GM23338 (cell line): ENCODE measurements around the gene TMEM219. TPM values are rescaled to one million over a fixed set of nuclear protein-coding genes. Genes with fewer than 3 reads are reported as not detected.

ENCODE experiments used
- ATAC-seq: fragments of 200-7000 bp; cut with Tn5 transposase; 3 replicates; pipeline ENCODE4 v1.9.1; 2020
- DNase-seq: peaks from one replicate; pipeline ENCODE4 v3.0.0-alpha.2; 2015; ENCODE audit warnings: low spot score
- H2AFZ ChIP-seq: fragments of 200-600 bp; sonication (generic); 2 replicates; pipeline ENCODE4 v1.8.0; 2016; ENCODE audit warnings: antibody characterized with exemption, mild to moderate bottlenecking, moderate library complexity
- H3F3A ChIP-seq: fragments of 200-600 bp; sonication (generic); replicated peaks from 2 replicates; pipeline ENCODE4 v1.8.0; 2017; ENCODE audit warnings: antibody characterized with exemption, mixed run types, low read depth
- H3K27ac ChIP-seq: fragments of 200-600 bp; sonication (generic); 2 replicates; pipeline ENCODE4 v1.6.1; 2016; ENCODE audit warnings: low read depth
- H3K27me3 ChIP-seq: fragments of 200-600 bp; sonication (generic); 2 replicates; pipeline ENCODE4 v1.8.0; 2016; ENCODE audit warnings: mild to moderate bottlenecking, mixed run types, moderate library complexity; ENCODE audit not compliant: insufficient read depth
- H3K36me3 ChIP-seq: fragments of 200-600 bp; sonication (generic); 2 replicates; pipeline ENCODE4 v1.8.0; 2016; ENCODE audit warnings: mild to moderate bottlenecking; ENCODE audit not compliant: insufficient read depth
- H3K4me1 ChIP-seq: fragments of 200-600 bp; sonication (generic); 2 replicates; pipeline ENCODE4 v1.8.0; 2016; ENCODE audit warnings: mild to moderate bottlenecking, moderate library complexity; ENCODE audit not compliant: insufficient read depth
- H3K4me2 ChIP-seq: fragments of 200-600 bp; sonication (generic); 2 replicates; pipeline ENCODE4 v1.7.1; 2017; ENCODE audit warnings: mixed run types
- H3K4me3 ChIP-seq: fragments of 200-600 bp; sonication (generic); 2 replicates; pipeline ENCODE4 v1.6.1; 2016; ENCODE audit warnings: mixed run types
- H3K79me2 ChIP-seq: fragments of 200-600 bp; sonication (generic); replicated peaks from 2 replicates; pipeline ENCODE4 v1.8.0; 2017; ENCODE audit warnings: mild to moderate bottlenecking; ENCODE audit not compliant: insufficient read depth
- H3K9me2 ChIP-seq: fragments of 200-600 bp; sonication (generic); 2 replicates; pipeline ENCODE4 v1.8.0; 2017; ENCODE audit not compliant: insufficient read depth
- H4K20me1 ChIP-seq: fragments of 200-600 bp; sonication (generic); replicated peaks from 2 replicates; pipeline ENCODE4 v1.8.0; 2017; ENCODE audit warnings: mild to moderate bottlenecking; ENCODE audit not compliant: insufficient read depth
- H3K27ac Mint-ChIP-seq: 2 replicates; pipeline ENCODE4 v1.8.0; 2020; ENCODE audit warnings: inconsistent platforms, mild to moderate bottlenecking, moderate library complexity, mixed read lengths
- H3K27me3 Mint-ChIP-seq: 3 replicates; pipeline ENCODE4 v1.8.0; 2022; ENCODE audit warnings: low read depth, mild to moderate bottlenecking, moderate library complexity, mixed read lengths, inconsistent platforms; ENCODE audit not compliant: insufficient read depth, poor library complexity
- H3K36me3 Mint-ChIP-seq: 3 replicates; pipeline ENCODE4 v1.8.0; 2021; ENCODE audit warnings: low read depth, mild to moderate bottlenecking, inconsistent platforms, moderate library complexity, mixed read lengths
- H3K4me1 Mint-ChIP-seq: 3 replicates; pipeline ENCODE4 v1.8.0; 2020; ENCODE audit warnings: mild to moderate bottlenecking, inconsistent platforms, mixed read lengths
- H3K4me3 Mint-ChIP-seq: 3 replicates; pipeline ENCODE4 v1.8.0; 2021; ENCODE audit warnings: moderate library complexity, mild to moderate bottlenecking, inconsistent platforms, mixed read lengths
- H3K9me3 Mint-ChIP-seq: 3 replicates; pipeline ENCODE4 v1.8.0; 2020; ENCODE audit warnings: moderate library complexity, mild to moderate bottlenecking, inconsistent platforms, mixed read lengths
- CREB1 ChIP-seq: fragments of 250-450 bp; sonication (Bioruptor Pico); IDR thresholded peaks from 2 replicates; pipeline ENCODE4 v1.5.0; 2020; ENCODE audit warnings: low read depth, mild to moderate bottlenecking, moderate library complexity
- NANOG ChIP-seq: IDR thresholded peaks from 2 replicates; pipeline ENCODE4 v1.6.1; 2016; ENCODE audit warnings: antibody characterized with exemption, borderline replicate concordance
- POLR2AphosphoS5 ChIP-seq: IDR thresholded peaks from 2 replicates; pipeline ENCODE4 v1.6.1; 2016; ENCODE audit warnings: antibody characterized with exemption, low read depth
- ZNF114 ChIP-seq: fragments of 250-450 bp; sonication (Bioruptor Pico); IDR thresholded peaks from 2 replicates; pipeline ENCODE4 v1.5.0; 2020; ENCODE audit warnings: mild to moderate bottlenecking, moderate library complexity
- polyA plus RNA-seq: library from polyadenylated mRNA; unstranded; fragments of >200 nt; fragmentation: Nextera tagmentation; extraction: Ambion mirVana; gene quantifications from 2 replicates; pipeline ENCODE4 v1.2.1, GENCODE V29; 2016
- total RNA-seq: library from RNA; depleted of rRNA; stranded (reverse); fragments of >200 nt; shearing (Covaris generic); gene quantifications from 2 replicates; pipeline ENCODE4 v1.2.3, GENCODE V29; 2014
- TF ChIP-seq, protein P1 (sequence below): IDR thresholded peaks from one replicate; pipeline ENCODE4 v1.6.1; 2018; ENCODE audit warnings: antibody characterized with exemption; ENCODE audit not compliant: unreplicated experiment
- TF ChIP-seq, protein P2 (sequence below): IDR thresholded peaks from 2 replicates; pipeline ENCODE4 v1.6.1; 2016; ENCODE audit warnings: antibody characterized with exemption
- TF ChIP-seq, protein P3 (sequence below): fragments of 250-450 bp; sonication (Bioruptor Pico); IDR thresholded peaks from 2 replicates; pipeline ENCODE4 v1.5.0; 2020; ENCODE audit warnings: mild to moderate bottlenecking, moderate library complexity

The TMEM219 gene
- total and polyA plus RNA-seq, 2 experiments from 2014 or later = 50.0 to 82.3 TPM

DNA sequence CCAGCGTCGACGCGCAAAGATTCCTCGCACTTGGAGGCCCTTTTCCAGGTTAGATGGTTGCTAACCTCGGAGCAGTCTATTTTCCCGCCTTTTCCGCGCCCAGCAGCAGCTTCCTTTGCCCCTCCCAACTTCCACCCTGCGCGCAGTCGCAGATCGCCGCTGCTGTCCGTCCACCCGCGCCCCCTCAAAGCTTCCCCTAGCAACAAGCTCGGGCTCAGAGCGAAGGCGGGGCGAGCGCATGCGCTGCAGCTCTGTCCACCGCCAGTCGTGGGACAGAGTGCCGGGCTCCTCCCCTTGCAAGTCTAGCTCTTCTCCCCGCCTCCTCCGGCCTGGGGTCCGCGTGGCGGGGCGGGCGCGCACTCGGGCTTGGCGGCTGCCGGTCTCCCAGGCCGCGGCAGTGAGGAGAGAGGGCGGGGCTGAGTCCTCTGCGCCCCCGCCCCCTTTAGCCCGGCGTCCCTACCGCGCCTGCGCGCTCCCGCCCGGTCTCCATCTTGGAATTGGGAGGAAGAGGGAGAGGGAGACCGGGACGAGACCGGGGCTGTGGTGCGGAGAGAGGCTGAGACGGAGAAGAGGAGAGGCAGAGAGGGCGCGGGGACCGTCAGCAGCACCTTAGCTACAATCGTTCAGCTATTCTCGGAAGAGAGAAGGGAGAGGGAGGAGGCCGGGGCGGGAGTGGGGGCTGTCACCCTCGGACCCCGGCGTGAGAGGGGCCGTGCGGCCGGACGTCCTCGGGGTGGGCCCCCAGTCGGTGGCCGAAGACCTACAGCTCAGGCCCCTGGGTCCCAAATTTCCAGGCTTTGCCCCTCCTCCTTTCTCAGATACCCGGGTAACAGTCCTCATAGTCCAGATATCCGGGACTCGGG lies 11.7 kb downstream of the TMEM219 start, which contains the start of gene TAOK2:
TAOK2 (plus strand) TSS at position 485 of the 863 bp plus-strand sequence. CDS start 3,905 bp downstream, outside the sequence.
- H3K36me3 Mint-ChIP-seq = peaks cover 40% of the 10 kb centered on the region
- H3K4me3 ChIP-seq = peak within 1 kb of the TSS; percentile 98
- H3K4me2 ChIP-seq = peak within 1 kb of the TSS; percentile 100
- peak within 1 kb of the TSS; percentile 92 for H3K27ac Mint-ChIP-seq
- H3F3A ChIP-seq = peaks cover 23% of the 10 kb centered on the region; the same call in 1 of the 2 replicates
- peaks cover 4% of the 10 kb centered on the region; the same call in 1 of the 2 replicates for H3K9me2 ChIP-seq
- H3K4me1 Mint-ChIP-seq = peaks cover 29% of the 10 kb centered on the region
- peaks cover 16% of the 10 kb centered on the region for H3K27me3 ChIP-seq
- peaks cover 27% of the 10 kb centered on the region for H3K4me1 ChIP-seq
- peak within 1 kb of the TSS; percentile 84 for H2AFZ ChIP-seq
- peaks cover 13% of the 10 kb centered on the region for H3K36me3 ChIP-seq
- DNase-seq (peak; percentile 99), ATAC-seq (peak; percentile 95)
- H3K27me3 Mint-ChIP-seq = peaks cover 18% of the 10 kb centered on the region
- H3K79me2 ChIP-seq = peaks cover 37% of the 10 kb centered on the region
- TF ChIP-seq CREB1 (peak; percentile 22; the same call in 1 of the 2 replicates), NANOG (no peak), POLR2AphosphoS5 (peak; percentile 96)
- TF ChIP-seq, protein P1, sequence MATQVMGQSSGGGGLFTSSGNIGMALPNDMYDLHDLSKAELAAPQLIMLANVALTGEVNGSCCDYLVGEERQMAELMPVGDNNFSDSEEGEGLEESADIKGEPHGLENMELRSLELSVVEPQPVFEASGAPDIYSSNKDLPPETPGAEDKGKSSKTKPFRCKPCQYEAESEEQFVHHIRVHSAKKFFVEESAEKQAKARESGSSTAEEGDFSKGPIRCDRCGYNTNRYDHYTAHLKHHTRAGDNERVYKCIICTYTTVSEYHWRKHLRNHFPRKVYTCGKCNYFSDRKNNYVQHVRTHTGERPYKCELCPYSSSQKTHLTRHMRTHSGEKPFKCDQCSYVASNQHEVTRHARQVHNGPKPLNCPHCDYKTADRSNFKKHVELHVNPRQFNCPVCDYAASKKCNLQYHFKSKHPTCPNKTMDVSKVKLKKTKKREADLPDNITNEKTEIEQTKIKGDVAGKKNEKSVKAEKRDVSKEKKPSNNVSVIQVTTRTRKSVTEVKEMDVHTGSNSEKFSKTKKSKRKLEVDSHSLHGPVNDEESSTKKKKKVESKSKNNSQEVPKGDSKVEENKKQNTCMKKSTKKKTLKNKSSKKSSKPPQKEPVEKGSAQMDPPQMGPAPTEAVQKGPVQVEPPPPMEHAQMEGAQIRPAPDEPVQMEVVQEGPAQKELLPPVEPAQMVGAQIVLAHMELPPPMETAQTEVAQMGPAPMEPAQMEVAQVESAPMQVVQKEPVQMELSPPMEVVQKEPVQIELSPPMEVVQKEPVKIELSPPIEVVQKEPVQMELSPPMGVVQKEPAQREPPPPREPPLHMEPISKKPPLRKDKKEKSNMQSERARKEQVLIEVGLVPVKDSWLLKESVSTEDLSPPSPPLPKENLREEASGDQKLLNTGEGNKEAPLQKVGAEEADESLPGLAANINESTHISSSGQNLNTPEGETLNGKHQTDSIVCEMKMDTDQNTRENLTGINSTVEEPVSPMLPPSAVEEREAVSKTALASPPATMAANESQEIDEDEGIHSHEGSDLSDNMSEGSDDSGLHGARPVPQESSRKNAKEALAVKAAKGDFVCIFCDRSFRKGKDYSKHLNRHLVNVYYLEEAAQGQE = no peak
- TF ChIP-seq, protein P2, sequence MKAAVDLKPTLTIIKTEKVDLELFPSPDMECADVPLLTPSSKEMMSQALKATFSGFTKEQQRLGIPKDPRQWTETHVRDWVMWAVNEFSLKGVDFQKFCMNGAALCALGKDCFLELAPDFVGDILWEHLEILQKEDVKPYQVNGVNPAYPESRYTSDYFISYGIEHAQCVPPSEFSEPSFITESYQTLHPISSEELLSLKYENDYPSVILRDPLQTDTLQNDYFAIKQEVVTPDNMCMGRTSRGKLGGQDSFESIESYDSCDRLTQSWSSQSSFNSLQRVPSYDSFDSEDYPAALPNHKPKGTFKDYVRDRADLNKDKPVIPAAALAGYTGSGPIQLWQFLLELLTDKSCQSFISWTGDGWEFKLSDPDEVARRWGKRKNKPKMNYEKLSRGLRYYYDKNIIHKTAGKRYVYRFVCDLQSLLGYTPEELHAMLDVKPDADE = peak; percentile 51
- H3K4me3 Mint-ChIP-seq = peak within 1 kb of the TSS; percentile 97
- peaks cover 17% of the 10 kb centered on the region for H4K20me1 ChIP-seq
- peaks cover 21% of the 10 kb centered on the region for H3K9me3 Mint-ChIP-seq
- peak within 1 kb of the TSS; percentile 74 for H3K27ac ChIP-seq

DNA sequence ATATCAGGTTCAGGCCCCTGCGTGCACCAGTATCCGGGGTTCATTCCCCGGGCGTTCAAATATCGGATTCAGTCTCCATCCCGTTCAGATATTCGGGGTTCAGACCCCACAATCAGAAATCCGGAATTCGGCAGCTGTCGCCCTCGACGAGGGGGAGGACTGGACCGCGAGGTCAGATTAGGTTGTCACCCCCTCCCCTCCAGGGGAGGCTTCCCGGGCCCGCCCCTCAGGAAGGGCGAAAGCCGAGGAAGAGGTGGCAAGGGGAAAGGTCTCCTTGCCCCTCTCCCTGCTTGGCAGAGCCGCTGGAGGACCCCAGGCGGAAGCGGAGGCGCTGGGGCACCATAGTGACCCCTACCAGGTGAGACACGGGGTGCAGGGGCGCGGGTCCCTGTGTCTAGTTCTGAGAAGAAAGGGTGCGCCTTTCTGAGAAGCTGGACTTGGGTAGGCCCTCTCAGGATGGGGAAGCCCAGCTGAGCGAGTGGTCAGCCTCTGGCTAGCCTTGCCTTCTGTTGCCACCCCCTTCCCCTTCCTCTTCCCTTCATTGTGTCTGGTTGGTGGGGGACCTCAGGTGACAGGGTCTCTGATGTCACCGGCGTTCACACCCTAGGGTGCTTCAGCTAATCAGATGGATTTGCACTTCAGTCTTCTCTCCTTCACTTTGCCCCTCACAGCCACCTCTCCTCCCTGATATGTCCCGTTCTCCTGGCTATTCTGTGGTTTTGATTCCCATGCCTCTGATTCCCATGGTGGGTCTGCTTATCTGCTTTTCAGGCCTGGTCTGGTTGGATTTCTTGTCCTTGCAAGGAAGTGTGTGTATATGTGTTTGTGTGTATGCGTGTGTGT lies 12.6 kb downstream of the TMEM219 start:
- Histone ChIP-seq H4K20me1 (peaks cover 17% of the 10 kb centered on the region), H3K36me3 (peaks cover 12% of the 10 kb centered on the region), H3K9me2 (peaks cover 4% of the 10 kb centered on the region; the same call in 1 of the 2 replicates), H3K4me2 (peak overlapping the region; percentile 100), H3K4me3 (peak overlapping the region; percentile 98), H3K27me3 (peaks cover 16% of the 10 kb centered on the region), H3K4me1 (peaks cover 27% of the 10 kb centered on the region), H3K79me2 (peaks cover 37% of the 10 kb centered on the region), H3K27ac (peak overlapping the region; percentile 74), H3F3A (peaks cover 23% of the 10 kb centered on the region; the same call in 1 of the 2 replicates), H2AFZ (peak overlapping the region; percentile 84)
- DNase-seq (peak; percentile 24), ATAC-seq (peak; percentile 12)
- Mint-ChIP-seq H3K27ac (no peak overlapping the region), H3K9me3 (peaks cover 21% of the 10 kb centered on the region), H3K27me3 (peaks cover 18% of the 10 kb centered on the region), H3K4me3 (peak overlapping the region; percentile 97), H3K4me1 (peaks cover 29% of the 10 kb centered on the region), H3K36me3 (peaks cover 40% of the 10 kb centered on the region)
- TF ChIP-seq POLR2AphosphoS5 (no peak), ZNF114 (CRISPR knock-in tag) (no peak)
- TF ChIP-seq, protein P3, sequence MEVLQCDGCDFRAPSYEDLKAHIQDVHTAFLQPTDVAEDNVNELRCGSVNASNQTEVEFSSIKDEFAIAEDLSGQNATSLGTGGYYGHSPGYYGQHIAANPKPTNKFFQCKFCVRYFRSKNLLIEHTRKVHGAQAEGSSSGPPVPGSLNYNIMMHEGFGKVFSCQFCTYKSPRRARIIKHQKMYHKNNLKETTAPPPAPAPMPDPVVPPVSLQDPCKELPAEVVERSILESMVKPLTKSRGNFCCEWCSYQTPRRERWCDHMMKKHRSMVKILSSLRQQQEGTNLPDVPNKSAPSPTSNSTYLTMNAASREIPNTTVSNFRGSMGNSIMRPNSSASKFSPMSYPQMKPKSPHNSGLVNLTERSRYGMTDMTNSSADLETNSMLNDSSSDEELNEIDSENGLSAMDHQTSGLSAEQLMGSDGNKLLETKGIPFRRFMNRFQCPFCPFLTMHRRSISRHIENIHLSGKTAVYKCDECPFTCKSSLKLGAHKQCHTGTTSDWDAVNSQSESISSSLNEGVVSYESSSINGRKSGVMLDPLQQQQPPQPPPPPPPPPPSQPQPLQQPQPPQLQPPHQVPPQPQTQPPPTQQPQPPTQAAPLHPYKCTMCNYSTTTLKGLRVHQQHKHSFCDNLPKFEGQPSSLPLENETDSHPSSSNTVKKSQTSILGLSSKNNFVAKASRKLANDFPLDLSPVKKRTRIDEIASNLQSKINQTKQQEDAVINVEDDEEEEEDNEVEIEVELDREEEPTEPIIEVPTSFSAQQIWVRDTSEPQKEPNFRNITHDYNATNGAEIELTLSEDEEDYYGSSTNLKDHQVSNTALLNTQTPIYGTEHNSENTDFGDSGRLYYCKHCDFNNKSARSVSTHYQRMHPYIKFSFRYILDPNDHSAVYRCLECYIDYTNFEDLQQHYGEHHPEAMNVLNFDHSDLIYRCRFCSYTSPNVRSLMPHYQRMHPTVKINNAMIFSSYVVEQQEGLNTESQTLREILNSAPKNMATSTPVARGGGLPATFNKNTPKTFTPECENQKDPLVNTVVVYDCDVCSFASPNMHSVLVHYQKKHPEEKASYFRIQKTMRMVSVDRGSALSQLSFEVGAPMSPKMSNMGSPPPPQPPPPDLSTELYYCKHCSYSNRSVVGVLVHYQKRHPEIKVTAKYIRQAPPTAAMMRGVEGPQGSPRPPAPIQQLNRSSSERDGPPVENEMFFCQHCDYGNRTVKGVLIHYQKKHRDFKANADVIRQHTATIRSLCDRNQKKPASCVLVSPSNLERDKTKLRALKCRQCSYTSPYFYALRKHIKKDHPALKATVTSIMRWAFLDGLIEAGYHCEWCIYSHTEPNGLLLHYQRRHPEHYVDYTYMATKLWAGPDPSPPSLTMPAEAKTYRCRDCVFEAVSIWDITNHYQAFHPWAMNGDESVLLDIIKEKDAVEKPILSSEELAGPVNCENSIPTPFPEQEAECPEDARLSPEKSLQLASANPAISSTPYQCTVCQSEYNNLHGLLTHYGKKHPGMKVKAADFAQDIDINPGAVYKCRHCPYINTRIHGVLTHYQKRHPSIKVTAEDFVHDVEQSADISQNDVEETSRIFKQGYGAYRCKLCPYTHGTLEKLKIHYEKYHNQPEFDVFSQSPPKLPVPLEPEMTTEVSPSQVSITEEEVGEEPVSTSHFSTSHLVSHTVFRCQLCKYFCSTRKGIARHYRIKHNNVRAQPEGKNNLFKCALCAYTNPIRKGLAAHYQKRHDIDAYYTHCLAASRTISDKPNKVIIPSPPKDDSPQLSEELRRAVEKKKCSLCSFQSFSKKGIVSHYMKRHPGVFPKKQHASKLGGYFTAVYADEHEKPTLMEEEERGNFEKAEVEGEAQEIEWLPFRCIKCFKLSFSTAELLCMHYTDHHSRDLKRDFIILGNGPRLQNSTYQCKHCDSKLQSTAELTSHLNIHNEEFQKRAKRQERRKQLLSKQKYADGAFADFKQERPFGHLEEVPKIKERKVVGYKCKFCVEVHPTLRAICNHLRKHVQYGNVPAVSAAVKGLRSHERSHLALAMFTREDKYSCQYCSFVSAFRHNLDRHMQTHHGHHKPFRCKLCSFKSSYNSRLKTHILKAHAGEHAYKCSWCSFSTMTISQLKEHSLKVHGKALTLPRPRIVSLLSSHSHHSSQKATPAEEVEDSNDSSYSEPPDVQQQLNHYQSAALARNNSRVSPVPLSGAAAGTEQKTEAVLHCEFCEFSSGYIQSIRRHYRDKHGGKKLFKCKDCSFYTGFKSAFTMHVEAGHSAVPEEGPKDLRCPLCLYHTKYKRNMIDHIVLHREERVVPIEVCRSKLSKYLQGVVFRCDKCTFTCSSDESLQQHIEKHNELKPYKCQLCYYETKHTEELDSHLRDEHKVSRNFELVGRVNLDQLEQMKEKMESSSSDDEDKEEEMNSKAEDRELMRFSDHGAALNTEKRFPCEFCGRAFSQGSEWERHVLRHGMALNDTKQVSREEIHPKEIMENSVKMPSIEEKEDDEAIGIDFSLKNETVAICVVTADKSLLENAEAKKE = no peak
